H1 (cell line): ENCODE data around the gene MCC. TPM values are rescaled to one million over a fixed set of nuclear protein-coding genes. Genes with fewer than 3 reads are reported as not detected.

ENCODE experiments used
- BACH1 ChIP-seq: IDR thresholded peaks from 2 replicates; pipeline ENCODE4 v1.6.1; 2012; ENCODE audit warnings: low read length, improper control_type of control experiment
- CBX5 ChIP-seq: fragments of 300-800, 300-1000 bp; sonication (generic); IDR thresholded peaks from 2 replicates; pipeline ENCODE4 v1.7.1; 2016; ENCODE audit warnings: antibody characterized with exemption, low read length, low read depth
- CTBP2 ChIP-seq: IDR thresholded peaks from 2 replicates; pipeline ENCODE4 v1.7.0; 2011; ENCODE audit warnings: borderline replicate concordance, mild to moderate bottlenecking, moderate library complexity, mixed read lengths, low read length; ENCODE audit not compliant: insufficient read depth, insufficient read length
- CTCF ChIP-seq, 3 experiments: IDR thresholded peaks; 1 replicate in 2 of 3; 2 replicates in 1 of 3; pipeline versions ENCODE4 v1.5.1 to v1.6.1; 2011; ENCODE audit warnings: low read length in 3 of 3, mild to moderate bottlenecking in 3 of 3, inconsistent platforms in 2 of 3, low read depth in 1 of 3, moderate library complexity in 1 of 3; ENCODE audit not compliant: insufficient read depth in 1 of 3; ENCODE audit errors: control extremely low read depth in 1 of 3
- EZH2 ChIP-seq: fragments of 200-600 bp; sonication (generic); IDR thresholded peaks from 2 replicates; pipeline ENCODE4 v1.7.1; 2012; ENCODE audit warnings: low read depth, mild to moderate bottlenecking, moderate library complexity, low read length, inconsistent platforms; ENCODE audit not compliant: severe bottlenecking
- GABPA ChIP-seq: IDR thresholded peaks from 2 replicates; pipeline ENCODE4 v1.6.1; 2011; ENCODE audit warnings: mild to moderate bottlenecking, low read length, moderate library complexity, borderline replicate concordance; ENCODE audit not compliant: insufficient read depth
- HDAC6 ChIP-seq: IDR thresholded peaks from one replicate; pipeline ENCODE4 v1.7.1; 2012; ENCODE audit warnings: low read depth, mild to moderate bottlenecking, inconsistent platforms, low read length, moderate library complexity
- KDM1A ChIP-seq: fragments of 200-600, 300-600 bp; sonication (generic); IDR thresholded peaks from 2 replicates; pipeline ENCODE4 v1.7.1; 2016; ENCODE audit warnings: mild to moderate bottlenecking, low read length, borderline replicate concordance
- MAFK ChIP-seq: IDR thresholded peaks from 2 replicates; pipeline ENCODE4 v1.6.1; 2012; ENCODE audit warnings: low read depth, mild to moderate bottlenecking, improper control_type of control experiment, low read length
- PHF8 ChIP-seq: fragments of 200-600 bp; sonication (generic); conservative IDR thresholded peaks from 2 replicates; pipeline ENCODE4 v1.7.1; 2012; ENCODE audit warnings: low read depth, mild to moderate bottlenecking, inconsistent platforms, low read length, moderate library complexity
- POLR2A ChIP-seq, 2 experiments: IDR thresholded peaks; 1 replicate in 1 of 2; 2 replicates in 1 of 2; pipeline ENCODE4 v1.6.1; 2011; ENCODE audit warnings: low read depth in 2 of 2, low read length in 2 of 2, mild to moderate bottlenecking in 2 of 2; ENCODE audit errors: control extremely low read depth in 1 of 2
- POLR2AphosphoS5 ChIP-seq: IDR thresholded peaks from 2 replicates; pipeline ENCODE4 v1.6.1; 2011; ENCODE audit warnings: low read depth, low read length
- POU5F1 ChIP-seq: IDR thresholded peaks from 2 replicates; pipeline ENCODE4 v1.6.1; 2011; ENCODE audit warnings: low read depth, mild to moderate bottlenecking, low read length, moderate library complexity
- RBBP5 ChIP-seq: IDR thresholded peaks from 2 replicates; pipeline ENCODE4 v1.7.1; 2012; ENCODE audit warnings: low read depth, mild to moderate bottlenecking, inconsistent platforms, low read length, moderate library complexity, borderline replicate concordance
- RNF2 ChIP-seq: fragments of 200-900, 300-1000 bp; sonication (generic); IDR thresholded peaks from 2 replicates; pipeline ENCODE4 v1.7.1; 2016; ENCODE audit warnings: borderline replicate concordance, low read depth, mild to moderate bottlenecking, antibody characterized with exemption, low read length; ENCODE audit not compliant: poor library complexity, severe bottlenecking; ENCODE audit errors: missing control alignments
- SIX5 ChIP-seq: IDR thresholded peaks from 2 replicates; pipeline ENCODE4 v1.6.1; 2011; ENCODE audit warnings: mild to moderate bottlenecking, low read depth, low read length
- SP2 ChIP-seq: IDR thresholded peaks from 2 replicates; pipeline ENCODE4 v1.6.1; 2012; ENCODE audit warnings: mild to moderate bottlenecking, low read length, inconsistent platforms
- SP4 ChIP-seq: IDR thresholded peaks from 2 replicates; pipeline ENCODE4 v1.6.1; 2012; ENCODE audit warnings: low read length, inconsistent platforms
- SRF ChIP-seq: IDR thresholded peaks from 2 replicates; pipeline ENCODE4 v1.6.1; 2011; ENCODE audit warnings: mild to moderate bottlenecking, low read depth, low read length, moderate library complexity
- TAF1 ChIP-seq: IDR thresholded peaks from 2 replicates; pipeline ENCODE4 v1.6.1; 2011; ENCODE audit warnings: mild to moderate bottlenecking, low read depth, low read length
- TCF12 ChIP-seq: IDR thresholded peaks from 2 replicates; pipeline ENCODE4 v1.6.1; 2011; ENCODE audit warnings: low read depth, mild to moderate bottlenecking, low read length
- ZNF274 ChIP-seq: IDR thresholded peaks from 2 replicates; pipeline ENCODE4 v1.7.0; 2012; ENCODE audit warnings: low read length, borderline replicate concordance; ENCODE audit errors: extremely low read depth
- polyA plus RNA-seq, 7 experiments: library from polyadenylated mRNA; depleted of rRNA in 3 of 7; stranded (reverse) in 5 of 7; unstranded in 2 of 7; fragments of >200 nt in 5 of 7; fragments of 200-250 nt in 2 of 7; gene quantifications; 1 replicate in 5 of 7; 2 replicates in 1 of 7; 4 replicates in 1 of 7; pipeline versions ENCODE4 v1.2.1 to v1.2.3, GENCODE V29; 2011 to 2013; ENCODE audit warnings: missing spikeins in 2 of 7, mixed read lengths in 2 of 7
- total RNA-seq: library from RNA; stranded (reverse); fragmentation: NEBNext Ultra II Directional; extraction: Animal tissue kit (Norgen Biotek cat#: 25700); gene quantifications from 2 replicates; pipeline ENCODE4 v1.2.1, GENCODE V29; 2021

The MCC gene
- total and polyA plus RNA-seq, 2 of the 8 experiments (the other 6 are each of a cell fraction or from before 2014, with no cell fraction given) = 2.6 to 18.3 TPM

GRCh38 chr5:113513384-113514288 is 25.4 kb upstream of the MCC start, which contains the start of gene YTHDC2 (continued):
- TF ChIP-seq TAF1 = peak; percentile 92
- TF ChIP-seq SIX5 = no peak
- no peak for TF ChIP-seq CTBP2
- peak; percentile 59 to 79 (median 66) for TF ChIP-seq CTCF (IDR thresholded peaks at IDR 0.05; ENCODE audit: control extremely low read depth in 1 of 3, insufficient read depth in 1 of 3, low read depth in 1 of 3, low read length in 3 of 3)
- no peak for TF ChIP-seq CBX5
- TF ChIP-seq PHF8 = peak; percentile 77
- peak; percentile 89 for TF ChIP-seq POLR2AphosphoS5
- no peak for TF ChIP-seq KDM1A
- TF ChIP-seq BACH1 = no peak
- no peak for TF ChIP-seq GABPA
- TF ChIP-seq MAFK = no peak
- no peak for TF ChIP-seq SP4
- no peak for TF ChIP-seq POU5F1
- no peak for TF ChIP-seq HDAC6
- TF ChIP-seq ZNF274 = no peak
- TF ChIP-seq POLR2A (IDR thresholded peaks at IDR 0.05; ENCODE audit: control extremely low read depth in 1 of 2, low read depth in 2 of 2, low read length in 2 of 2) = peak; percentile 55 to 89
- no peak for TF ChIP-seq RNF2
- TF ChIP-seq TCF12 = no peak
- TF ChIP-seq EZH2 = no peak
- TF ChIP-seq RBBP5 = peak; percentile 93
- no peak for TF ChIP-seq SRF
- TF ChIP-seq SP2 = no peak
